ENCODE measurements around the gene CALB2.
A peak's percentile ranks its signal among the peaks of the same experiment; 100 is the strongest.

The CALB2 gene

DNA sequence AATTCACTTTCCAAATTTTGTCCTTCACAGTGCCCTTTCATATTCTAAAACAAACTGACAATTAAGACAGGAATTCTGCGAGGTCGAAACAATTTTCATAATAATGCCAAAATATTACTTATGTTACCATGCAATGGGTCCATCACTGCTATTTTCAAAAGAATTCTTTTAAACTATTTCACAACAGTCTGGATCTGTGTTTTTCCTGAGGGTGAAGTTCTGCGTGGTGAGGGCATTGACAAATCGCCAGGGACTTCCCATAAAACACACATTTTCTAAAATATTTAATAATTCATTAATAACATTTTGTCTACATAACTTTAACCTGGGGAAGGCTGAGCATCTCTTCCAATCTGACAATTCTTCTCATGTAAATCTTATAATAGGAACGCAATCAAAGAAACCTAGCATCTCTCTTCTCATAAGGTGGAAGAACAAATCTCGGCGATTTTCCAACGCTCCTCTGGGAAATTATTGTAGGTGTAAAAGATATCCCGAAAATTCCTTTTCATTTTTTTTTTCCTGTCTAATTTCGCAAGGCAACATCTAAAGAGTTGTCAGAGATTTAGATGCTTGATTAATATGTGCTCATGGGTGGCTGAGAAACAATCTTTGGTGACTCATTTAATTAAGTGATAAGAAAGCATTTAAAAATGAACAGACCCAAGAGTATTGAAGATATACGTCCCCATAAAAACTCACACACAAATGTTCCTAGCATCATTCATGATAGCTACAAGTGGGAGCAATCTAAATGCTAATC is 41.5 kb downstream of the CALB2 start:
- DNase-seq = no peak

DNA sequence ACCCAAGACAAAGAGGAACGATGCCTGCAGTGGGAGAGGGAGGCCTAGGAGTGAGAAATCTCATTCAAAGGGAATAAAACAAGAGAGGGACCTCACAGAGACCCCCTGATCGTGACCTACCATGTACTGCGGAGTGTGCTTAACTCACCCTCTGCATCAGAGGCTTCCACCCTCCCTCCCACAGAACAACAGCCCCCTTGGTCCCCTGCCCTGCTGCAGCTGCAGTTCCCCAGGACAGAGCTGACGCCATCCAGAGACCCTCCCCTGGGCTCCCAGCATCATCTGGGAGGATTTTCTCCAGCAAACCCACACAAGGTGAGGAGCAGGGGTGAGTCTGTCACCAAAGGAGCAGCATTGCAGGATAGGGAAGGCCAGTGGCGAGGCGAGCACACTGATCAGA is 43.5 kb downstream of the CALB2 start:
- no peak for DNase-seq

DNA sequence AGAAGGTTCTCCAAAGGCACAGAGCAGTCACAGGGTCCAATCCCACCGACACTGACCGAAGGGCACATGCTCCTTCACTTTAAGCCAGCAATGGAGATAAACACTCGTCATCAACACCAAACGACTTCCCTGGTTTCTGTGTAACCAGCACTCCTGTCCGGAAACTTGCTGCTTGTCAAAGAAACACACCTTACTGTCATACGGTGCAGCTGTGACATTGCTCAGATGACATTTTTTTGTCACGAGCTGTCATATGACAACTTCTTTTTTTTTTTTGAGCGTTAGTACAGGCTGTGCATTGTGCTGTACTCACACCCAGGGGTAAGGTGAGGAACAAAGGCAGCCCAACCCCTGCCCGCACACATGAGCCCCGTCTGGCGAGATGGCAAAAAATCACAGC is 44.2 kb downstream of the CALB2 start:
- DNase-seq = no peak

DNA sequence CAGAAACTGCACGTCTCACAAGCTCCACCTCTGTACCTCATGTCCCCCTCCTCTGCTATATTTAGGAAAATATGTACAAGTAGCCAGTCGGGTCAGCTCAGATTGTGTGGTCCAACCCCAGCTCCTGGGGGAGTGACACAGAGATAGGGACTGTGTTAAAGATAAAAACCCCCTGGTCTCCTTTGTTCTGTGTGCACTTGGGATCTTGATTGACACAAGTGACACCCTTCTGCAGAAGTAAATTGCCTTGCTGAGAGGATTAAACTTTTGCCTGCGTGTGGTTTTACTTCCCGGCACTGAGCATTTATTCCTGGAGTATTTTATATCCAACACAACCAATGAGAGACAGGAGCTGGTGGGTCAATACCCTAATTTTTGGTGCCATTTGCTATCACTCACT is 45.8 kb downstream of the CALB2 start:
- no peak for DNase-seq

DNA sequence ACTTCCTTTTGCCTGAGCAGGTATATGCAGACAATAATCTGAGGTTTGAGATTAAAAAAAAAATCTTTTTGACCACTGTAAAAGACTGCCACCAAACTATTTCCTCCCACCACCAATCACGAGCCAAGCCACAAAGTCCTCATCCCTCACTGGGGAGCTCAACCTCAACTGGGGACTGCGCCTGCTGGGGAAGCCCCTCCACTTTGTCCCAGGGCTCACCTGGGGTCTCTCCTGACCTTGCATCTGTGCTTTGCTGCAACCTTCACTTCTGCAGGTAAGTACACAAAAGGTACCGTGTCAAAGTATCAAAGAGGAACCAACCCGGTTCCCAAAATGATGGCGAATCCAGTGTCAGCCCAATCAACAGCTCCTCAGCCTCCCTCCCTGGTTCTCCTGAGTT is 47.8 kb downstream of the CALB2 start:
- no peak for DNase-seq

DNA sequence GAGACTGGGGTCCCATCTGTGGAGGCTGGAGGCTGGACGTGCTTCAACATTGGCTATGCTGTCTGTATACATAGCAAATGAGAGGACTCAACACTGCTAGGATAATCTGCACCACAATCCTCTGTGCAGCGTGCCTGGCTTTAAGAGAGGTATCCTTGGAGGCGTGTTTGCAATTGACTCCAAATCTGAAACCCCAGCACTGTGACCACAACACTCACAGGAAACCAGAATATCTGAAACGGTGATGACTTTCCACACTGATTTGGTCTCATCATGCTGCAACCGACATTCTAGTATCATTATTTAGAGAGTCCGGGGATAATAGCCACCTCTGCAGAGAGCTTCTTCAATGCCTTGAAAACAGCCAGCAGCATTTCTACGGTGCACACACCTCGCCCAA is 48.2 kb downstream of the CALB2 start:
- DNase-seq = no peak

DNA sequence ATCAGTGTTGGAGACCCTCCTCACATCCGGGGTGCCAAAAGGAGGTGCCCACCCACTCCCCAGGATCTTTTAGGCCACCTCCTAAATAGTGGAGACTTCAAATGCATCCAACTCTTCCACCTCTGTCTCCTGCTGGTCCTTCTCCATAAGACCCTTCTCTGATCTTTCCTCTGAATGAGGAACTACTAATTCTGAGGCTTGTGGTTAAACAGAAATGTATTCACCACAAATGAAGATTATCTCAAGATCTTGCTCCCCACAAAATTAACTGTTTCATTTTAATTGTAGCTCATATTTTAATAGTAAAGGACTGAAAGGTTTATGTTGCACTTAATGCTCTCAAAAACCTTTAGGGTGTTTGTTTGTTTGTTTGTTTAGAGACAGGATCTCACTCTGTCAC is 49.2 kb downstream of the CALB2 start:
- no peak for DNase-seq

DNA sequence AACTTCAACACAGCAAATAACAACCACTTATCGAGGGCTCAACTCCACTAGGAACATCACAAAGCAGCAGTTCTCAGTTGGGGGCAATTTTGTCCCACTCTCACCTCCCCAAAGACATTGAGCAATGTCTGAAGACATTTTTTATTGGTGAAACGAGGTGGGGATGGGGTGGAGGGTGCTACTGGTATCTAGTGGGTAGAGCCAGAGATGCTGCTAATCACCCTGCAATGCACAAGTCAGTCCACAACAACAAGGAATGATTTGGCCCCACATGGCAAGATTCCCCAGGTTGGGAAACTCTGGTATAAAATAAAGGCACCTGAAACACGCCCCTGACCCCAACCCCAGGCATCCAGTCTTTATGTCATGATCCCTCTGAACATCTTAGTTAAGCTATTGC is 50.0 kb downstream of the CALB2 start:
- DNase-seq = no peak

DNA sequence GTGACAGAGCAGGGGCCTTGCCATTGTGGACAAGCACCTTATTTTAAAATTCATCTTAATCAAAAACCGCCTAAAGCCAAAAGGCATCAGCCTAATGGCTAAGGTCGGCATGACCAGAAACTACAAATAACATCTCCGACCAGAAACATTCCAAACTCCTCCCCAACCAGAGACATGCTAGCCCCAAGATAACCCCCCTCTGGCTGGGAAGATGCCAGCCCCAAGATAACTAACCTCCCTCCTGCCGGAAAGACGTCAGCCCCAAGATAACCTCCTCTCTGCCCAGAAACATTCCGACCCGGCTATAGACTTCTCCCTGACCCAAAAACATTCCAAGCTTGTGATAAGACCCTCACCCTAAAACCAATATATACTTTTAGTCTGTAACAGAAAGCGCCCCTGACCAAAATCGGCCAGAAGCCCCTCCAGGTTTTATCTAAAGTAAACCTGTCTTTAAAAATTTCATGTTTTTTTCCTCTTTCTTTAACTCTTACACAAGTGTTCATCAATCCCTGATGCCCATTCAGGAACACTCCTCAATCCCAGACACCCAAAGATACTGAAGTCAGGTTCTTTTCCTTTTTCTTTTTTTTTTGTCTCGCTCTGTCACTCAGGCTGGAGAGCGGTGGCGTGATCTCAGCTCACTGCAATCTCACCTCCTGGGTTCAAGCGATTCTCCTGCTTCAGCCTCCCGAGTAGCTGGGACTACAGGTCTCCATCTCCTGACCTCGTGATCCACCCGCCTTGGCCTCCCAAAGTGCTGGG is 50.7 kb downstream of the CALB2 start:
- DNase-seq = no peak

DNA sequence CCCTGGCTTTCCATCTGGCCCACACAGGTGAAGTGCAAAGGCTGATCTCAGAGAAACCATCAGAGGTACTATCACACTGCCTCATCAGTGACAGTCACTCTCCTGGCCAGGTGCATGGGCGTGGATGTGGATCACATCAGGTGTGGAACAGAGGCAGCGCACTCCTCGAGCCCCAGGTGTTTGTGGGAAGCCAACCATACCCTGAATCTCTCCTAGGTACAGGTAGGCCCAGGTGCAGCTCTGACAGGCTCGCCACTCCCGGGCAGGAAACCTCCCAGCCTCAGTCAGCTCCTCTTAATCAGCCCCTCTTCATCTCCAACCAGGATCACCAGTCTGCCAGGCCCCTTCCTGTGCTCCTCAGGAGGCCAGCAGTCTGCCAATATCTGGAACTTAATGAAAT is 51.6 kb downstream of the CALB2 start:
- DNase-seq = no peak

DNA sequence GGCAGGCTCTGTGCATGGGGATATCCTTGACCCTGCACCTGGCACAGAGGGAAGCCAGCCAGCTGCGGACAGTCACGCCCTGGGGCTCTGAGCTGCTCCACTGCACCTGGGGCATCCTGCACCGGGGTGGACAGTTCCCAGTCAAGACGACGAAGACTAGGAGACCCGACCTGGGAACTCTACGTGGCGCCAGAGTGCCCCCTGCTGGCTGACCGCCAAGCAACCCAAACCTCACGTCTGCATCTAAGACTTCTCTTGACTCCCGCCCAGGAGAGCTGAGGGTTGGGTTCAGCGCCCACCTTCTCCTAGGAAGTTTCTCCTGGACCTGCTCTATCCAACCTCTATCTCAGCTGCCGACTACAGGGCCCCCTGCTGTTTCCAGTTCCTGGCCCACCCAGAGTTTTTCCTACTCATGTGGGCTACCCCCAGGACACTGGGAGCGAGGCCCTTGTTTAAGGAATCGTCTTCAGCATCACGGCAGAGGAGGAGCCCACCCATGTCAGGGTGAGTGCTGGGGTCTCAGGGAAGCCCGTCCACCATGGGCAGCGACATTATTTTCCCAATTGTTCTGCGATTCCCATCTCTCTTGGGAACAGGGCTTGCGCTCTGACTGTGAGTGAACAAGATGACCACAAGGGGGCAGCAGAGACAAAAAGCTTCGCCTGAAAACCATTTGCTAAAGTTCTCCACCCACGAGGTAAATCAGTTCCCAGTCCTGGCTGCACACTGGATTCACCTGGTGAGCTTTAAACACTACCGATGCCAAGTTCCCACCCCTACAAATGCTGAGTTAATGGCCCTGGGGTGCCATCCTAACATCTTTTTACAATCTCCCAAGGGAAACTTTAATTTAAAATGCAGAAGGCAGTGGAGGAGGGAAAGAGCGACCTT is 54.0 kb downstream of the CALB2 start:
- DNase-seq = peak; percentile 32

DNA sequence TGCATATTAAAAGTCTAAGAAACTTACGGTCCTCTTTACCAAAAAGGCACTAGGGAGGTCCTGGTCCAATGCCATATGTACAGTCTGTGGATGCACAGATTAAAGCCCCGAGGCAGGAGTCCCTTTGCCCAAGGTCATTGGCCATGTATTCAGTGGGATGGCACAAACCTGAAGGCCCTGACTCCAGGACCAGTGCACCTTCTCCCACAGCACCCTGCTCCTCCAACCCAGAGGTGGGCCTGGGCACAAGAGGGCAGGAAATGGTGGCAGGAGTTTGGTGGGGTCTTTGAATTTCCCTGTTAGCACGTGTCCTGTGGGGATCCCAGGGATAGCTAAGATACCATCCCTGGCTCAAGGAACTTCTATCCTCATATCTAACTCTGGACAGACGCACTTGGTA is 54.8 kb downstream of the CALB2 start:
- no peak for DNase-seq

DNA sequence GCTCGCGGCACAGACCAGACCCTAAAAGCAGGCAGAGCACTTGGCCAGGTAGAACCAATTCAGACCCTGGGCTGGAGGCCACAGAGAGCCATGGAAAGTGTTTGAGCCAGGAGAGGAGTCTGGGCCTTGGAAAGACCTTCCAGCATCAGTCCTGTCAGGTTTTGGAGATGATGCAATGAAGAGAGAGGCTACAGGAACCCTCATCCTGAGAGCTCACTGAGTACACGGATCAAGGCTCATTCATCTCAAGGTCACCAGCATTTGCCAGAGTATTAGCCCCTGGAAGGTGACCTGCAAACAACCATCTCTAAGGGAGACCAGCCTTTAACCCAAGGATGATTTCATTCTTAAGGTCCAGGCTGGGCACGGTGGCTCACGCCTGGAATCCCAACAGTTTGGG is 55.5 kb downstream of the CALB2 start:
- DNase-seq = no peak

DNA sequence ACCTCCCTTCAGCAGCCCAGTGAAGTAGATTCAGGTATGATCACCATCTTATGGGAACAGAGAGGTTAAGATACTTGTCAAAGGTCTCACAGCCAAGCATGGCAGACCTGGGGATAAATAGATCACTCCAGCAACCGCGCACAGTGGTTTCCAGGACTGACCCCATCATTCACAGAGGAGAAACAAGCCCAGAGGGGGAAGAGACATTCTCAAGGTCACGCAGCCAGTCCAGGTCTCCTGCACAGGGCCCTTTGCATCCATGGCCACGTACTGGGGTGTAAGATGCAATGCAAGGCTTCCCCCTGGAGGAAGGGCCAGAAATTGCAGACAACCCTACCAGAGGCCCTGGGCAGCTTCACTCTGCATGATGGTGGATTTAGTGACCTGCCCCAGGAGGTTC is 63.4 kb downstream of the CALB2 start:
- no peak for DNase-seq

DNA sequence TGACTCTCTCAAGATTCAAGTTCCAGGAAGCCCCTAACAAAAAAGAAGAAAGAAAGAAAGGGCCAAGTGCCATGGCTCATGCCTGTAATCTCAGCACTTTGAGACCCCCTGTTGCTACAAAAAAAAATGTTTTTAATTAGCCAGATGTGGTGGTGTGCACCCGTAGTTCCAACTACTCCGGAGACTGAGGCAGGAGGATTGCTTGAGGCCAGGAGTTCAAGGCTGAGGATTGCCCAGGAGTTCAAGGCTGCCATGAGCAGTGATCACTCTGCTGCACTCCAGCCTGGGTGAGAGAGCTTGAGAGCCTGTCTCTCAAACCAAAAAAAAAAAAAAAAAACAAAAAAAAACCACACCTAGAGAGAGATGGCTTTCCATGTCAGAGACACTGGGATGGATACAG is 64.5 kb downstream of the CALB2 start:
- DNase-seq = no peak

DNA sequence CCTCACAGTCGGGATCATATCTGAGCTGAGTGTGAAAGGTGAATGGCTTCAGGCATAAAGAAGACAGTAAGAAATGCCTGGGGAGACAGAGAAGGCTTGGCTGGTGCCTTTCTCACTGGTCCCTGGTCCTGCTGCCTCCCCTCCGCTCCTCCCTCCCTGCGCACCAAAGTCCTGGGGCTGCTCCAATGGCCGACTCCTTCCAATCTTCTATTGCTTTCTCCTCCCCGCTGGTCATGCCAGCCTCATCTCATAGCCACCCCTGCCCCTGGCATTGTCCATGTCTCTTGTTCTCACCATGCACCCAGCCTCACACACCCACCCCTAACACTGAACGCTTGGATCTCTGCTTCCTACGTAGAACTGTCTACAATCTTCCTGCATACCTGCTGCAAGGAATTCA is 65.3 kb downstream of the CALB2 start:
- no peak for DNase-seq

DNA sequence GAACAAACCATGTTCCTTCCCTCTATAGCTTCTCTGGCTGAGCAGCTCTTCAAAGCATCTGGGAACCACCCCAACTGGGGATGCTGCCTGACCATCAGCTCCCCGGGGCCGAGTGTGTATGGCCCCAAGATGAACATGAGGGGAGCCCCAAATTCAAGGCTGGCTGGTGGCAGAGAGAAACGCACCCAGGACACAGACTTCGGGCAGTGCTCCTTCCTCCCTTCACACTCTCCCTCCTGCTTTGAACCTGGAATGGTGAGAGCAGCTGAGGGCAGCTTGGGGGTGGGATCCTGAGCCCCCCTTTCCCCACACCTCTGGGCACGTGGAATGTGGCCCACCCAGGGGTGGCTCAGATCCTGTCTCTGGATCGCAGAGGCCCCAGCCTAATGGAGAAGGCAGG is 66.1 kb downstream of the CALB2 start:
- no peak for DNase-seq

DNA sequence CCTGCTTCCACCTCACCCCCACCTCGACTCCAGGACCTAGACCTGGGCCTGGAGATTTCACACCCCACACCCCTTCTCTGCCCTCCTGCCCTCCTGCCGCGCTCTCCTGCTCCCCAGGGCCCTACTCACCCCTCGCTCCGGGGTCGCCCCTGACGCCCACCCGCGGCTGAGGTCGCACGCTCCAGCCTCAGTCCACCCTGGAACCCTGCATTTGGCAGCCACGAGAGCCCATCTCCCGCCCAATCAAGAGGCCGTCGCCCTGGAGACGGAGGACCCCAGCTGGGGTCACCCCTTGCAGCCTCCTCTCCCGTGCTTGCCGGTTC is 67.2 kb downstream of the CALB2 start:
- DNase-seq = no peak

DNA sequence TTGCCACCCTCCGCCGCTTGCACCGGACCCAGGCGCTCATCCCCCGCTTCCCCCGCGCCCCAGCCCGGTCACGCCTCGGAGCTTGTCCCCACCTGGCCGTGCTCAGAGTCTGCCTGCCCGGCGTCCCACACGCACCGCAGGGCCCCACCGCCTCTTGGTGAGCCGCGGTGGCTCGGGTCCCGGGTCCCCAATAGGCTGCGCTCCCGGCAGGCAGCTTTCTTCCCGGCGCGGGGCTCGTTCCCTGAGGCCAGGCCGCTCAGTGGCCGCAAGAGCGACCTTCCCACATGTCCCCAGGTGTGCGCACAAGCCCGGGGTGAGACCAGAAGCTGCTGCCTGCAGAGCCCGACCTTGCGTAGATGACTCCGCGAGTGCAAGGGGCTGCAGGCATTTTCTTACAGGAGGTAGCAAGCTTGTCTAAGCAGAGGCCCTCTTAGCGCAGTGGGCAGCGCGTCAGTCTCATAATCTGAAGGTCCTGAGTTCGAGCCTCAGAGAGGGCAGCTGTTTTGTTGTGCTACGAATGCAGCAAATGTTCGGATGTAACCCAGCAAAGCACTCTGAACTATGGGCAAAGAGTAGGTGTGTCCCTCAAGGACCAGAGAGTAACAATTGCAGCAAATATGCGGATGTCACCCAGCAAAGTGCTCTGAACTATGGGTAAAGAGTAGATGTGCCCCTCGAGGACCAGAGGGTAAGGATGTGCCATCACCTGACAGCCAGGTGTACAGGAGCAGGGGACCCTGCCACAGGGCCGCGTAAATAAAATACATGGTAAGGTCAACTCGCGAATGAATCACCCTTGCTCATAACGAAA is 67.8 kb downstream of the CALB2 start:
- DNase-seq = peak; percentile 68

DNA sequence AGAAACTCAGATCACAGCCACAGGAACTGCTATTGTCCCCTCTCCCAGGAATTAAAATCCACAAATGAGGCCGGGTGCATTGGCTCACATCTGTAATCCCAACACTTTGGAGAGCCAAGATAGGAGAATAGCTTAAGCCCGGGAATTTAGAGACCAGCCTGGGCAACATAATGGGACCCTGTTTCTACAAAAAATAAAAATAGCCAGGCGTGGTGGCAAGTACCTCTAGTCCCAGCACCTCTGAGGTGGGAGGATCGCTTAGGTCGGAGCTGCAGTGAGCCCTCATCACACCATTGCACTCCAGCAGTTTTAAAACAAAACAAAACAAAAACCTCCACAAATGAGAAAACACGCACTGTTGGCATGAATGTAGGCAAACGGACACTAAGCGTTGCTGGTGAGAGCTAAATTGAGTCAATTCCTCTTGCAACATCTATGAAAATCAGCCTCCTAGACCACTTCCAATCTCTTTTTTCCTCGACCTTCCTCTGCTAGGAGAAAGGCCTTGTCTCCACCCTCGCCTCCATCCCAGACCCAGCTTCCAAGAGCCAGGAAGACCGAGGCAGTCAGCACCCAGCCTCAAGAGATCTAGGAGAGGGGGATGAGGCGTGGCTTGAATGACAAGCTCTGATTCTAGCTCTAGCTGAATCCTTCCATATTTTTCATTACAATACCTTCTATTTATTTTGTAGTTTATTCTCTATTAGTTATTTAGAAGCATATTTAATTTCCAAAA is 68.5 kb downstream of the CALB2 start:
- DNase-seq = no peak

DNA sequence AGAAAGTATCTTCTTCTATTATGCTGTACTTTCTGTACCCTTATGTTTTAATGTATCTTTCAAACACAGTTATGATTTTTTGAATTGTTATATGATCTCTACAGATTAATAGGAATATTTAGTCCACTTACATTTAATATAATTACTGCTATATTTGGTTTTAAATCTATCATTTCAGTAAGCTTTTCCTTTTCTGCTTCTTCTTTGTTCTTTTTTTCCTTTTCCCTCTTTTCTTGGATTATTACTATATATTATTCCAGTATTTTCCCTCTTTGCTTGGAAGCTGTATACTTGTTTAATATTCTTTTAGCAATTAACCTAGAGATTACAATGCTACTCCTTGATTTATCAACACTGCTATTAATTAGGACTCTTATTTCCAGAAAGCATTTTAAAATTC is 69.9 kb downstream of the CALB2 start:
- no peak for DNase-seq

DNA sequence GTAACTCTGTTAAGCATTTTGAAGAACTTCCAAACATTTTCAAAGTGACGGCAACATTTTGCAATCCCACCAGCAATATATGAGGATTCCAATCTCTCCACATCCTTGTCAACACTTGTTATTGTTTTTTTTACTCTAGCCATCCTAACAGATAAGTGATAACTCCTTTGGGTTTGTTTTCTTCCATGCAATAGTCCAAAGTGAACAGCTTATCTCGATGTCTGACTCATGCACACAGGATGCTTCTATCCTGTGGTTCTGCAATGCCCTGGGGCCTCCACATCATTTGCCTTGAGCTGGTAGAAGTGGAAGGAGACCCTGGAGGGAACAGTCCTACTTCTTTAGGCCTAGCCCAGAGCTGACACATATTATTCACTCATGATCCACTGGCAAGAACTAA is 70.4 kb downstream of the CALB2 start:
- DNase-seq = no peak
